LNCAP (cell line): ENCODE measurements around the gene MYOCD.

Source experiments
- CTCF ChIP-seq: fragments of 450-650 bp; IDR thresholded peaks from 2 replicates; pipeline ENCODE4 v1.5.1; 2017; ENCODE audit warnings: mild to moderate bottlenecking

Gene MYOCD

DNA sequence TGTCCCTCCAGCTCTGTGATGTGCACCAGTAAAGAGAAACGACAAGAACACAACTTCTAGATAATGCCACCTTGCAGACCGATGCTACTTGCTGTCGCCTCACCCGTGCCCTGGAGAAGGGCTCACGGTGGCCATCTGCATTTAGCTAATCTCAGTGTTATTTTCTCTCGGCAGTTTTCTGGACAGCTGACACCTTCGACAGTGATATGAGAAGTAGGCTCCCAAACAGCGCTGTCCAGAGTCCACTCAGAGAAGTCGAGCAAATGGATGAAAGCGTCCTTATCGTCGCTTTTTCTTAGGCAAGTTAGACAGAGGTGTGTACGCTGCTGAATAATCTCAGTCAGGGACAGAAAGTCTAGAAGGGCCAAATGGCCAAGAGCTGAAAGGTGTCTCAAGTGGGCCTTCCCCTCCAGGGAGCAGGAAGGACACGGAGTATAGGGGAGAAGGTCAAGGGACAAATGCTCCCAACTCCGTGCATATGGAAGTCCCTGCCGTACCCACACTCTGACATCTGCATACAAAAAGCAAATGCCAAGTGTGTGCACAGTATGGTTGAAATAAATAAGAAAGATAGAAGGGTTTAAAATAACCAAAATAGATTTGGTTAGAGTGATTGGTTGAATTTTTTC, 42.4 kb upstream of the MYOCD start:
- TF ChIP-seq CTCF, result no peak

- TF ChIP-seq CTCF, result no peak
Observed at GRCh38 chr17:12624211-12624610, 41.5 kb upstream of the MYOCD start.

GRCh38 chr17:12625092-12625491, 40.6 kb upstream of the MYOCD start:
- TF ChIP-seq CTCF, result no peak

DNA sequence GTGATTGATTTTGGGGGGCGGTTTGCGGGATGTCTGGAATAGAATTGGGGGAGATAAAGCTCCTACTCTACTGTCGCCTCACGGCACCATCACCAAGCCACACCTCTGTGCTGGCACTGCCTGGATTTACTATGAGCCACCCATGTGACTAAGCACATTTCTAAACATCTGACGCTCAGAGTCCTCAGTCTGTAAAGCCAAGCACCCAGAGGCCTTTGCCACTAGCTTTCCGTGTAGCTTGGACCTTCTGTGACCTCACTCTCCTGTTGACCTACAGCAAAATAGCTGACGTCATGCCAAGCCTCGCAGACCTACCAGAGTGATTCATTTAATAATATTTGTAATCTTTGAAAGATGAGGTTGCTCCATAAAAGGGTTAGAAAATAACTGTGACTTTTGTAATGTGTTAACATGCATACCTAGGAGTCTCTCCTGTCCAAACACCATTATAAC, 38.5 kb upstream of the MYOCD start:
- TF ChIP-seq CTCF, result no peak

GRCh38 chr17:12627781-12628451, 37.8 kb upstream of the MYOCD start:
- TF ChIP-seq CTCF, result no peak

DNA sequence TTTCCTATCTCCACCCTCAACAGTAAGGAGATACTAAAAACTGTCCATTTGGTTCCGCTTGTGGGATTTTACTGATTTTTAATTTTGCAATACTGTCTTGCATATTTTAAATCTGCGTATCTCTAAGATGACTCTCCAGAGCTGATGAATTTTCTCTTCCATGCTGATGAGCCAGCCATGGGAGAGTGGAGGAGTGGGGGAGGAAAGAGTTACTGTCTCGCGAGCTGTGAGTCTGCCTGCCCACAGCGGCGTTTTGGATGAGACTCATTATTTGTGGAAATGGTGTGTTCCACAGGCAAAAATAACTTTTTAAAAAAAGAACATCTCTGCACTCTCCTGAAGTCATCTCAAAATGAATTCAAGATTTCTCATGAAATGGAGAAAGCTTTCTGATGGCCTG, 34.6 kb upstream of the MYOCD start:
- no peak for TF ChIP-seq CTCF

- TF ChIP-seq CTCF, result no peak
Observed at GRCh38 chr17:12632785-12633184, 32.9 kb upstream of the MYOCD start.
